Stimulated activated CD8-positive, alpha-beta memory T cell treated with anti-CD3 and anti-CD28 coated beads, Interleukin-12 subunit alpha, Interleukin-12 subunit beta, amount 100 ng/mL, for 4 hours (primary cell): ENCODE measurements around the gene SLC22A23.
"Not testable (repeated sequence)": the region's sequence is repeated elsewhere in the genome, so short reads cannot be mapped to it uniquely, and the experiment has no call there.

Experiments
- DNase-seq: peaks from one replicate; pipeline ENCODE4 v3.0.0-alpha.2; 2020; ENCODE audit warnings: low read depth

SLC22A23 gene

DNA sequence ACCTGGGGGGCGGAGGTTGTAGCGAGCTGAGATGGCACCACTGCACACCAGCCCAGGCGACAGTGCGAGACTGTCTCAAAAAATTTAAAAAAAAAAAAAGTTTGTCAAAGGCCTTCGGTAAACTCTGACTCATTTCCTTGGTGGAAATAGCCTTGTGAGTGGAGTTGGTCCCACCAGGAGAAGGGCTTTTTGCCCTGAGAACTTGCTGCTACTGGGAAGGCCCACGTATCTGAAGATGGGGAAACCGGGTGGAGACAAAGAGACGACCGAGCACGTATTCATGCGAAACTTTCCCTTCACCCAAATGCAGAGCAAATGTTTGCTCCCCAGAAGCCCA, 51.7 kb downstream of the SLC22A23 start:
- no peak for DNase-seq

DNA sequence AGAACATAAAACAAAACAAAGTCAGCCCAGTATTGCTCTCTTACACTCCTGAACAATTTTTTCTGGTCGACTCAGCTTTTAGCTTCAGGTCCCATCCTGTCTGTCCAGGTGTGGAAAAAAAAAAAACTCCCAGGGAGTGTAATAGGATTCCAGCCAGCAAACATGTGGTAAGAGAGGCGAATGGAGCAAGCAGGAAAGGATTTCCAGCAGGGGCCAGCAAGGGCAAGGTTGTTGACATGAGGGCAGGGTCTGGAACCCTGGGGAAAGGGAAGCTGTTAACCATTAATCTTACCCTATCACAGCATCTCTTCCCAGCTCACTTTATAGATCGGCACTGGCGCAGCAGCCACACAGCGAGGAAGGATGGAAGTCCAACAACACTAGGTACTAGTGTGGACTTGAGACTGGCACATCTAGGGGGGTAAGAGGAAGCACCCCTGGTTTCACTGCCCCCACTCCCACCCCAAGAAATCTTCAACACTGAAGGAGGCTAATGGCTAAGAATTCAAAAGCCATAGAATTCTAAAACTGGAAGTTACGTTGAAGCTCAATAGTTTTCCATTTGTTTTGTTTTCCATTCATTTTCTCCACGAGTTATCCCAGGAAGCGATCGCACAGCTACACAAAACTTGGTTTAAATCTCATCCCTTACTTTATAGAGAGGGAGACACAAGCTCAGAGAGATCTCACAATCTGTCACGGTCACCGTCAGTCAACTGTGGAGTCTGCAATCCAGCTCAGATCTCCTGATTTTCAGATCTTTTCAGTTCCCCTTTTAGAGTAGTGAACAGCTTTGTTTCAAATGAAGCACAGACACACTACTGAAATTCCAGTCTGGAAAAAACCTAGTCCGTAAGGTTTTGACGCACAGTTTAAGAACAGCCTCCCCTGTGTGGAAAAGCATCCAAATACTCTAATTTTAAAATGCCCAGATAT, 53.3 kb downstream of the SLC22A23 start:
- DNase-seq, result no peak

DNA sequence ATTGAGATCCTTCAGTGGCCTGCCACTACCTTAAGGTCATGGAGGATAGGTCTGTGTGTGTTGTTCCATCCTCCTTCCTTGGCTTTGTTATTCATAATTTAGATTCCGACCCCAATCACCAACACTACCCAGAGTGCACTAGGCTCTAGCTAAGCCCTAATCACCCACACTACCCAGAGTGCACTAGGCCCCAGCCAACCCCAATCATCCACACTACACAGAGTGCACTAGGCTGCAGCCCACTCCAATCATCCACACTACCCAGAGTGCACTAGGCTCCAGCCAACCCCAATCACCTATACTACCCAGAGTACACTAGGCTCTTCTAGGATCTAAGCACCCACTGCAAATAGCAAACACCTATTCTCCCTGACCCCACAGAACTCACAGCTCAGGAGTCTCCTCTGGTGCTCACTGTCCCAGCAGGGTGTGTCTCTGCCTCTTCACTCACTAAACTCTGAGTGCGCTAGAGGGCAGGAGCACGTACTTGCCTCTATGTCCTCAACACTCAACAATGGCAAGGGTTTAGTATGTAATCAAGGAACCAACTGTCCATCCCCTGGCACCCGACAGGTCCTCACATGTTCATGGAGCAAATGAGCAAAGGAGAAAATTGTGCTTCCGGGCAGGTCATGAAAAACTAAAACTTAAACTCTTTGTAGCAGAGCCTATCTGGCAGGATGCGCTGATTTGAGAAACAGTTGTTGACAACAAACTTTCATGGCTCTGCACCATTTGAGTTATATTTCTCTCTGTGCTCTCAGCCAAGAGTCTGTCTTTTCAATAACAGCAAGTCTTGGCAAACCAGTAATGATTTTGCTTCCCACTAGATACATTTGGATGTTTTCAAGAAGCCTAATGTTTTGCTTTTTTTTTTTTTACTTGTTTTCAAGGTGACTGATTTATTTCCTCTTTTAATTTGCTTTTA, 54.3 kb downstream of the SLC22A23 start:
- no peak for DNase-seq

DNA sequence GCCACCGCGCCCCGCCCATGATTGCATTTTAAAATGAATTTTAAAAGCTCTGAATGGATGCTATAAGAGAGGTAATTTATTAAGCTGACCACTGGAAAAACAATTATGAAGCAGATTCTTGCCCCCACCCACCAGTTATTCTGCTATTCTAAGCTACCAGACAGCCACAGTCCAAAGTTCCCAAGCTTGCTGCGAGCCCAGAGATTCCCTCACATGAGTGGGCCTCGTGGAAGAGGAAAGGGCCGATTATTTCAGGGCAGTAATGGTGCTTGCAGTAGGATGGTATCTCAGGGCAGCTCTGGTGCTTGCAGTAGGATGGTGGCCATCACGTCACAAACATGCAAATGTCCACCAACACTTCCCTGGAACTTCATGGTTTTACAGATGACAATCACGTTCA, 56.7 kb downstream of the SLC22A23 start:
- no peak for DNase-seq

DNA sequence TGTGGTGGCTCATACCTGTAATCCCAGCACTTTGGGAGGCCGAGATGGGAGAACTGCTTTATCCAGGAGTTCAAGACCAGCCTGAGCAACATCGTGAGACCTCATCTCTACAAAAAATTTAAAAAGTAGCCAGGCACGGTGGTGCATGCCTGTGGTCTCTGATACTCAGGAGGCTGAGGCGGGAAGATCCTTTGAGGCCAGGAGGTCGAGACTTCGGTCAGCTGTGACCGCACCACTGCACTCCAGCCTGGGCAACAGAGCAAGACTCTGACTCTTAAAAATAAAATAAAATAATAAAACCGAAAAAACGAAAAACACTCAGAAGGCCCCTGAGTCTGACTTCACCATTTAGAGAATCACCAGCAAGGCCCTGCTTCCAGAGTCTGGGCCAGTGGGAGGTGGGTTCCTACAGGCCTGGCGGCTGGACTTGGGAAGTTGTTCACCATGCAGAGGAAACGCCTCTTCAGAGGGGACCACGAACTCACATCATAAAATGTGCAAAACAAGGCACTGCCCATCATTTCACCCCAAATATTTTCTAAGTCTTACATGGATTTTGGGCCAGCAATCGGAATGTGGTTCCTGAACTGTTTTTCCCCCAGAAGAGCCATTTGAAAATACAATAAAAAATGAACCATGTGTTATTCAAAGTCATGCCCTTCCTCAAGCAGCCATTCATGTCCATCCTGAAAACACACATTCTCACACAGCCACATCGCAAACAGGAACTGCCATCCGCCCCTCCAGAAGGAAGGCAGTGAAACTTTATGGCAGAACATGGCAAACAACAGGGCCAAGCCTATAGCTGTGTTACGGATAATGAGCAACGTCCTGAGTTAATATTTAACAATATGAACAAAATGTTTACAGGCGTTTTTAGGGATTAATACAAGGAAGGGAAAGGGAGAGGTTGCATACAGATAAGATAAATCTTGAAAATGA, 57.8 kb downstream of the SLC22A23 start:
- no peak for DNase-seq

DNA sequence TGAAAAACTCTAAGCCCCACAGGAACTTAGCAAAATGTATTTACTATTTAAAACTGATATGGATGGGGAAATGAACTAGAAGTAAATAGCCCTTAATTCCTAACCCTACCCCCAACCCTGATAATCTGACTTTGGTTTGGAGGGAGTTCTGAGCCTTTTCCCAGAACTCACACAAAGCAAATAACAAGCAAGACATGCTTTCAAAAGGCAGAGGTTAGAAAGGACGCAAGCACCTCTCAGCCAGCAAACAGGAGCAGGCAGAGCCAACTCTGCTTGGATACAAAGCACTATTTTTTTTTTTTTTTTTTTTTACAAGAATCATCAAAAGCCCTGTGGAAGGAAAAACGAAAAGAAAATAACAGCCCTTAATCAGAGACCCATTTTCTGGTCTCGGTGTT, 58.7 kb downstream of the SLC22A23 start:
- DNase-seq, result no peak

DNA sequence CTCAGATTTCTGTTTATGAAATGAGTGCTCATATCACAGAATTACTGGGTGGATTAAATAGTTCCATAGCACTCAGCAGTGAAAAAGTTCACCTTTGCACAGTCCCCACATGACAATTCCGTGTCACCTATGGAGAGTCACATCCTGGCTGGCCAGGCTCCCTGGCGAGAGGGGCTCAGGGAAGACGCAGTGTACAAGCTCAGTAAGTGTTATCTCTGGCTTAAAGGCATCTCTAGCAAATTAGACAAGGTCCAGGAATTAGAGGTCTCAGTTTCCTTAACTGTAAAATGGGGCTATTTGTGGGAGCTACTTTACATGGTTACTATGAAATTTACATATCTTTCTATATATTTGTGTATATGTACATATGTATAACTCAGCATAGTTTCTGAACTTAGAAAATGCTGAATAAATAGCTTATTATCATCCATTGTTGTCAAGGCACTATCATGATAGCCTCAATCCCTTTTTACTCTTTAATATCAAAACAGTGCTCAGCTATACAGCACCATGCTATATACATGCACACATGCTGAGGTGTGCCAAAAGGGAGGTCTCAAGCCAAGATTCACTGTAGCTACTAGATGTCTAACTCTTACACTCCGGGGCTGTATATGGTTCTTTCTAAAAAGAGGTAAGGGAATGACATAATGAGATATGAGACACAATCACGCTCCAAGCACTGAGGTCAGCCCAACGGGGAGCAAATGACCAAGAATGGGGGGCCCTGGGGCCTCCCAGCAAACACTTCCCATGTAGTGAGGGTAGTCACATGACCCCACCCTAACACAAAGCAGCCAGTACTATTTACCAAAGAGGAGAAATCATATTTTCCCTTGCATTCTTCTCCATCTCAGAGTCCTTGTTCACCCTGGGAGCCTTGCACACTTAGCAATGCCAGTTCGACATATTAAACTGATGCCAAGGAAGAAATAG, 59.4 kb downstream of the SLC22A23 start:
- no peak for DNase-seq

DNA sequence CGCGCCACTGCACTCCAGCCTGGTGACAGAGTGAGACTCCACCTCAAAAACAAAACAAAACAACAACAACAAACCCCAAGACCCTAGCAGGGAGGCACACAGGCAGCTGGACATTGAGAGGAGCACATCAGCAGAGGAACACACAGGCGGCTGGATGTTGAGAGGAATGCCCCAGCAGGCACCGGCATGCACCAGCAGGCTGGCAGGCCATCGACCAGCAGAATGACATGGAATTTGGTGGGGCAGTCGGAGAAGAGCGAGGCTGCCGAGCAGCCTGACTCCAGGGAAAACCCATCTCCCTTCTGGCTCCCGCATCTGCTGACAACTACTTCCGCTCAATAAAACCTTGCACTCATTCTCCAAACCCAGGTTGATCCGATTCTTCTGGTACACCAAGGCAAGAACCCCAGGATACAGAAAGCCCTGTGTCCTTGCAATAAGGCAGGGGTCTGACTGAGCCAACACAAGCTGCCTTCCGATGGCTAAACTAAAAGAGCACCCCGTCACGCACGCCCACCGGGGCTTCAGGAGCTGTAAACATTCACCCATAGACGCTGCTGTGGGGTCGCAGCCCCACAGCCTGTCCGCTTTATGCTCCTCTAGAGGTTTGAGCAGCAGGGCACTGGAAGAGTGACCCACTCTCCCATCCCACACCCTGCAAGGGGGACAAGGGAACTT, 60.2 kb downstream of the SLC22A23 start:
- DNase-seq, result no peak

DNA sequence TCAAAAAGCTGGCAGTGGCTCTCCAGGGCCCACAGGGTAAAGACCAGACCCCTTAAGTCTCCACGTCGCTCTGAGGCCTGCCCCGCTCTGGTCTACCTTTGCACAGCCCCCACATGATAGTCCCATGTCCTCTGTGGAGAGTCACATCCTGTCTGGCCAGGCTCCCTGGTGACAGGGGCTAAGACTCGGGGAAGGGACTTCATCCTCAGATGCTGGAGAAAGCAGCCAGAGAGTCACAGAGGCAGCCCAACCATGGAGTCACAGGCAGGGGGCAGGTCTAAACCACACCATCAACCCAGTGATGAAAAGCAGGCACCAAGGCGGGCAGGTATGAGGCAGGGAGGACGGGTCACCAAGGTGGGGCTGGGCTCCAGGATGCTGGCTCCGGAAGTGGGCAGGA, 62.2 kb downstream of the SLC22A23 start:
- no peak for DNase-seq

DNA sequence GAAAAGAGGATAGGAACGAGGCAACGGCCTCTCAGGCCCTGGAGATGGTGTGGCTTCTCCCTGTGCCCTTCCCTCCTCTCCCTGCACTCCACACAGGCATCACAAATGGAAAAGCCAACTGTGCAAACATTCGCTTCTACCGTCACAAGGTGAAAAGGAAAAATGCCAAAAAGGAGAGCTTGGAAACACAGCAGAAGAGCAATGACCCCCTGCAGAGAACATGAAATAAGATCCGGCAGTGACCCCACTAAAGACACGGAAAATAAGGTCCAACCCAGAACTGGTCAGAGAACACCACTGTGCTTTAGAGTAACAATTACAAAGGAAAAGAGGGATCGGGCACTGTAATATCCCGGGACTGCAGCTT, 63.0 kb downstream of the SLC22A23 start:
- DNase-seq, result no peak

DNA sequence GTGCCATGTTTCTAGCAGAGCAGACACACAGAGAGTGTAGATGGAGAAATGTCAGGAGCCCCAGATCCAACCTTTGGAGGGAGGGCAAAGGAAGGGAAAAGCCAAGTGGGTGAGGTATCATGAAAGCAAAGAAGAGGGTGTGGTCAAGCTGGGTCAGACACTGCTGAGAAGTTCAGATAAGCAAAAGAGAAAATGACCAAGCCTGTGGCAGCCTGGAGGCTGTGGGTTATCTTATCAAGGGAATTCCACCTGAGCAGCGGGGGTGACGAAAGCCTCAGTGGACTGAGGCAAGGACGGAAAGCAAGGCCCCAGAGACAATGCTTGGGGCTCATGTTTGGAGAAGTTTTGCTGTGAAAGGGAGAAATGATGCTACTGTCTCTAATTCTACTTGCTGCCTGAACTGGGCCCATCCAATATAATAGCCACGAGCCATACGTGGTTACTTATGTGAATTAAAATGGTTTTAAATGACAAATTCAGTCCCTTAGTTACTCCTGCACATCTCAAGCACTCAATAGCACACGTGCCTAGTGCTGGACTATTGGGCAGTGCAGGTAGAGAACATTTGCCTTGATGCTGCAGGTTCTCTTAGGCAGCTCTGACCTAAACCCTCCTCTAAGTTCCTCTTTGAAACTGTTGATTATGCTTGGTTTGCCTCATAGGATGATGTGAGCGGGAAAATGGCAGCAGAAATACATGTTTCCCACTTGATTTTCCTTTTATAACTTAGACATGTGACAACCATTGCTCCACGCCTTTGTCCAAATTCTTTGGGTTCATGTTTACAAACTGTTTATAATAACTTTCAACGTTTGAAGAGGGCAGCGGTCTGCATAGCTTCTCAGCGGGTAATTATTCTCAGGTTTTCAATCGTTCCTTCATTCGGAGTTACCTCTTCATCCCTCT, 63.7 kb downstream of the SLC22A23 start:
- DNase-seq, result no peak

DNA sequence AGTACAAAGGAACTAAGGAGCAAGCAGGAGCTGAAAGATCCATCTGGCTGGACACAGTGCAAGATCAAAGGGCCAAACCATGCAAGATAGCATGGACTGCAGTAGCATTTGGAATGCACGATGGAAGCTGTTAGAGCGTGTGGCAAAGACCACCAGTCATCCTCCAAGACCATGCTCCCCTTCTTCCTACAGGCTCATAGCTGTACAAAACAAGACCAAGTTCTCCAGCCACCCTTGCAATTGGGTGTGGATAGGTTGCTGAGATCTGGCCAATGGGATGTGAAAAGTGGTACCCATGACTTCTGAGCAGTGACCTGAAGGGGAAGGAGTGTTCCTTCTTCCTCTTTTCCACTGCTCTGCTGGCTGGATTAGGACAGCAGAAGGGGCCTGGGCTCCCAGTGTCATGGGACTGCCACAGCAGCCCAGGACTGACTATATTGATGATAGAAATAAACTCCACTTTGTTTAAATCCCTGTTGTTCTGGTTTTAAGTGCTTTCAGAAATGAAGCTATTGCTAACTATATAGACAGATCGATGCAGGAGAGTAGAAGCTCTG, 64.9 kb downstream of the SLC22A23 start:
- DNase-seq, result no peak

DNA sequence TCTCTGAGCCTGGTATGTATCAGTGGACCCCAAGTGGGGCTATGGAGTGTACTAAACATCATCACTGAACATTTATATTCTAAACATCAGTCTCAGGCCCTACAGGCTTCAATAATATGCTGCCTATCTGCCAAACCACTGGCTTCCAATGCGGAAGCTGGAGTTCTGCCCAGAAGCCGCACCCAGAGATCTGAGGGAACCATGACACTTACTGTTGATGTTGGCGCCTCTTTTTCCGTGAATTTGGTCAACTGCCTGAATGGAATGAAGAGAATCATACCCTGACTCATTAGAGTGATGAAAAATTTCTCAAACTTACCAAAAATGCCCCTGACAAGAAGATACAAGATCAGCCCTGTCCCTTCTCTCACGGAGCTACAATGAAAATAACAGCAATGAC, 66.2 kb downstream of the SLC22A23 start:
- no peak for DNase-seq

DNA sequence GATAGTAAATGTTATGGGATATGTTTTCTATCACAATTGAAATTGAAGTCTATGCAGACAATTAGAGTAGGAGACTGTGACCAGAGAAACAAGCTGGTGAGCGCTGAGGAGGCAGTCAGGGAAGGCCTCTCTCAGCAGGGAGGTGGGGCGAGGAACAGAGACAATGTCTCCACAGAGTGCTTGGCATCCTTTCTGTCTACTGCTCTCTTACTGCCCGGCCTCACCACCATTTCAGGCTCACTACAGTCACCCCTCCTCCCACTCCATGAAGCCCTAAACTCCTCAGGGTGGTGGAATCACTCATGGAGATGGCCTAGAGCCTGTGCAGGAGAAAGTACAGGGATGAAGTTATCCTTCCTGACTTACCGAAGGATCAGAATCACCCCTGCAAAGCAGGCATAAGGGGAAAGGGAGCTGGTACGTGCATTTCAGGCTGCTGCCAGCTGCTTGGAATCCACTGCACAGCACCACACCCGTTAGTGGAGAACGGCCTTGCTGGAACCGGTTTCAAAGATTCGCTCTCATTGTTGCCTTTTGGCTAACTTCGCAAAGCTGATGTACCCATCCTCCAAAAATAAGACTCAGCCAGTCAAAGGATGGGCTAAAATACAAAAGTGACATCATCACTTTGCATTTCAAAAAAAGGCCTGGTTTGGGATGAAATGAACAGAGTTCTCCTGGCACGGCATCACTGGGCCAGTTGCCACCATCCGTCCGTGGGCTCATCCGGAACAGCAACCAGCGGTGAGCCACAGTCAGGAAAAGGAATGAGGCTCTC, 67.3 kb downstream of the SLC22A23 start:
- no peak for DNase-seq

DNA sequence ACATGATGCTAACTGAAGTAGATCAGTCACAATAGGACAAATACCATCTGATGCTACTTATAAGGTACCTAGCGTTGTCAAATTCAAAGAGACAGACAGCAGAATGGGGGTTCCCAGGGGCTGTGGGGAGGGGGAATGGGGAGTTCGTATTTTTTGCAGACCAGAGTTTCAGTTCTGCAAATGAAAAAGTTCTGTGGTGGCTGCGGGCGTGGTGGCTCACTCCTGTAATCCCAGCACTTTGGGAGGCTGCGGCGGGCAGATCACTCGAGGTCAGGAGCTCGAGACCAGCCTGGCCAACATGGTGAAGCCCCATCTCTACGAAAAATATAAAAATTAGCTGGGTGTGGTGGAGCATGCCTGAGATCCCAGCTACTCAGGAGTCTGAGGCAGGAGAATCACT, 68.1 kb downstream of the SLC22A23 start:
- no peak for DNase-seq

DNA sequence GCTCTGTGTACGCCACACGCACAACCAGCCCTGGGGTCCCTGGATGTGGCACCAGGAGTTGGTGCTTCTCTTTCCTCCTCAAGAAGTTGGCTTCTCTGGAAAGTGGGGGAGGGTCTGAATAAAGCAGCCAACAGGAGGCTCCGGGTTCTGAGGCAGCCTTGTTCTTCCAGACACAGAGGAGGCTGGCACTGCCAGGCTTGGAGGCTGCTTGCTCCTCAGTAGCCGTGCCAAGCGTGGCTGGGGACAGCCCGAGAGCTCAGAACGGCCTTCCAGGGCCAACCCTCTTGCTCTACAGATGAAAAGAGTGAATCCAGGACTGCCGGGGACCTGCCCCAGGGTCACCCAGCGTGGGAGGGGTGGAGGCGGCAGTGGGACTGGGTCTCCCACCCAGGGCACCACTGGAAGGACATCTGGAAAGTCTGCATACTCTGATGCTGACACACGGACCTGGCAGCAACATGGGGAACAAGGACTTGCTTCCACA, 70.4 kb downstream of the SLC22A23 start:
- DNase-seq, result no peak

DNA sequence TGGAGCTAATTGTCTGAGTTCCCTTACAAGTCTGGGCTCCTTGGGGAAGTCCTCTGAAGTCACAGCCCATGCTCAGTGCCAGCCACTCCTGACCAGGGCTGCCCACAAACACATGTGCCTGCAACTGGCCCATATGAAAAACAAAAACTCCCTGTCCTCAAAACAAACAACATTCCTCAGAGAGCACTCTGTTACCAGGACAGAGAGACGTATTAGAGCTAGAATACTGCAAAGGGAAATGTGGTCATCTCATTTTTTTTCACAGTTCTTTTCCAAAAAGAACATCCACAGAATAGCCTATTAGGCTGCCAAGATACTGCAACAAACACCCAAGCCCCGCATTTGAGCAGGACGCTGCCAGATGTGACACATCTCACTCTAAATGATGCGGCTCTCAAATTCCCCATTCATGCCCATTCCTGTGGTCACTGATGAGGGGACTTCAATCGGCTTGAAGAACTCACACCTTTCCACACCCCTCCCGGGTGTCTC, 71.1 kb downstream of the SLC22A23 start:
- DNase-seq, result no peak

DNA sequence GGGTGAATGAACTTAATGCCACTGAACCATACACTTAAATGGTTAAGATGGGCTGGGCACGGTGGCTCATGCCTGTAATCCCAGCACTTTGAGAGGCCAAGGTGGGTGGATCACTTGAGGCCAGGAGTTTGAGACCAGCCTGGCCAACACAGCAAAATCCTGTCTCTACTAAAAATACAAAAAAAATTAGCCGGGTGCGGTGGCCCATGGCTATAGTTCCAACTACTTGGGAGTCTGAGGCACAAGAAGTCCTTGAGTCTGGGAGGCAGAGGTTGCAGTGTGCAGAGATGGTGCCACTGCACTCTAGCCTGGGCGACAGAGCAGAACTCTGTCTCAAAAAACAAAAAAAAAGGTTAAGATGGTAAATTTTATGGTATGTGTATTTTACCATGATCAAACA, 71.7 kb downstream of the SLC22A23 start:
- not testable (repeated sequence) for DNase-seq
